ENCODE data around the gene ODAD4.

- TF ChIP-seq EZH2 (IDR thresholded peaks at IDR 0.05; ENCODE audit: low read depth, low read length, severe bottlenecking): no peak
- no peak for TF ChIP-seq POLR2AphosphoS5 (IDR thresholded peaks at IDR 0.05; ENCODE audit: low read depth, low read length)
- TF ChIP-seq RAD21 (IDR thresholded peaks at IDR 0.05 in 1 of 2, conservative IDR thresholded peaks at IDR 0.05 in 1 of 2; ENCODE audit: low read depth in 2 of 2, low read length in 2 of 2): no peak
- no peak for TF ChIP-seq CTCF (IDR thresholded peaks at IDR 0.05; ENCODE audit: control extremely low read depth in 1 of 3, insufficient read depth in 1 of 3, low read depth in 1 of 3, low read length in 3 of 3)
- TF ChIP-seq CEBPB (IDR thresholded peaks at IDR 0.05; ENCODE audit: low read depth, low read length): no peak
- no peak for TF ChIP-seq YY1 (IDR thresholded peaks at IDR 0.05; ENCODE audit: low read depth, low read length)
- TF ChIP-seq JUN (IDR thresholded peaks at IDR 0.05; ENCODE audit: low read depth, low read length): no peak
- TF ChIP-seq TCF12 (IDR thresholded peaks at IDR 0.05; ENCODE audit: low read depth, low read length): no peak
- no peak for TF ChIP-seq BRCA1 (IDR thresholded peaks at IDR 0.05; ENCODE audit: low read depth, low read length)
- no peak for TF ChIP-seq SRF (IDR thresholded peaks at IDR 0.05; ENCODE audit: low read depth, low read length)
- TF ChIP-seq SP1 (IDR thresholded peaks at IDR 0.05; ENCODE audit: low read depth, low read length): no peak
- no peak for TF ChIP-seq TBP (IDR thresholded peaks at IDR 0.05; ENCODE audit: low read depth, low read length)
- no peak for TF ChIP-seq GABPA (IDR thresholded peaks at IDR 0.05; ENCODE audit: borderline replicate concordance, insufficient read depth, low read length)
Measured at GRCh38 chr17:41888332-41888965, 42.0 kb upstream of the ODAD4 start.

All from H1 (cell line).